ENCODE results near the gene DCAF17.

The DCAF17 gene

DNA sequence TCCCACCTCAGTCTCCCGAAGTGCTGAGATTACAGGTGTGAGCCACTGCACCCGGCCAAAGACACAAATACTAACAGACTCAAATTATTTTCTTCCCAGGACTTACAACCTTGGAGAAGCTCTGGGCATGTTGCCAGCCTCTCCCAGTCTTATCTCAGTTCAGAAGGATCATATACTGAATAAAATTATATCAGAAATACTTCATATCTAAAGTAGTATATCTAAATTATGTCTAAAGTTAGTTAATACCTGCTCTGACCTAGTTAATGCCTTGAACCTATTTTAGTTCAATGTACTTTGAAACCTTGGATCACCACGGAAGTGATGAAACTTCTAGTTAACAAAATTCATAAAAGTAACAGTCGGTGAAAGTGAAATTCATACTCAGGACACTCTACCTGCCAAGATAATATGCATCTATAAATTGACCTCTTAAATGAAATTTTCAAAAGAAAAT is 53.8 kb downstream of the DCAF17 start:
- Histone ChIP-seq H2BK15ac (ENCODE audit: low read length) (no peak overlapping the region), H2AFZ (ENCODE audit: low read length) (no peak overlapping the region), H2AK5ac (ENCODE audit: low read depth, low read length) (no peak overlapping the region), H3K4me2 (ENCODE audit: insufficient read depth, low read length, poor library complexity, severe bottlenecking) (no peak overlapping the region), H2BK5ac (ENCODE audit: low read length) (no peak overlapping the region), H3K79me1 (ENCODE audit: low read depth, low read length) (no peaks in the 10 kb centered on the region), H3K4ac (ENCODE audit: low read length) (no peak overlapping the region), H3K23ac (ENCODE audit: low read depth, low read length, poor library complexity) (no peak overlapping the region), H3K4me1 (ENCODE audit: control insufficient read depth in 2 of 2, insufficient read depth in 1 of 2, low read depth in 1 of 2, low read length in 2 of 2) (peaks cover 0 to 9% of the 10 kb centered on the region in 2 donors), H3K27me3 (ENCODE audit: control insufficient read depth in 3 of 3, insufficient read depth in 3 of 3, low read depth in 1 of 3, low read length in 3 of 3) (no peaks in the 10 kb centered on the region), H3K14ac (ENCODE audit: low read length) (no peak overlapping the region), H3K9me3 (replicated peaks in 1 of 2; ENCODE audit: control insufficient read depth in 2 of 2, insufficient read depth in 1 of 2, low read depth in 1 of 2, low read length in 2 of 2) (no peaks in the 10 kb centered on the region), H3K36me3 (replicated peaks in 1 of 2; ENCODE audit: control insufficient read depth in 2 of 2, insufficient read depth in 2 of 2, low read length in 2 of 2) (peaks cover 2 to 23% of the 10 kb centered on the region in 2 donors), H4K8ac (ENCODE audit: low read depth, low read length) (no peak overlapping the region), H3K18ac (ENCODE audit: low read length) (no peak overlapping the region), H2BK12ac (ENCODE audit: low read length) (no peak overlapping the region), H4K91ac (ENCODE audit: low read depth, low read length, poor library complexity) (no peak overlapping the region), H2BK120ac (ENCODE audit: low read depth, low read length) (no peak overlapping the region), H3K27ac (replicated peaks; ENCODE audit: low read length) (no peak overlapping the region), H3K9ac (ENCODE audit: low read depth, low read length, poor library complexity) (no peak overlapping the region), H3K4me3 (ENCODE audit: low read length in 2 of 2) (no peak overlapping the region)
- no peak for DNase-seq (ENCODE audit: low spot score)
- no CpG with 5 or more reads among the region's 4 CpGs for WGBS, 2 donors (ENCODE audit: extremely low coverage in 2 of 2, insufficient read length in 2 of 2, insufficient replicate concordance in 1 of 2)

DNA sequence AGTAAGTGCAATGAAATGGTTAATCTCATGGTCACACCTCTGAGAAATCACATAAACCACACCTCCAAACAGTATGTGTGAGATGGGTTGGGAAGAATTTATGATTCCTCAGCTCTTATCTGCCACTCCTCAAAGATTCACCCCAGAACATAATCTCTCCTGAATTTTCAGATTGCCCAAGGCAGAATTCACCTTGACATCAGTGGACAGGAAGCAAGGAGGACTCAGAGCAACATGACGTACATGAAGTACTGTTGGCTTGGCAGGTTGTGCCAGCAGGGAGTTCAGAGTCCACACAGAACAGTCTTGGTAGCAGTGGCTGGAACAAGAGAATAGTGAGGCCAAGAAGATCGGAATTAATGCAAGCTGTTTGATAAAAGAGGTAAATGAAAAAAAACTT is 56.6 kb downstream of the DCAF17 start:
- H3K18ac ChIP-seq (ENCODE audit: low read length), result no peak overlapping the region
- H4K8ac ChIP-seq (ENCODE audit: low read depth, low read length), result no peak overlapping the region
- H2AK5ac ChIP-seq (ENCODE audit: low read depth, low read length), result no peak overlapping the region
- no peak overlapping the region for H2BK15ac ChIP-seq (ENCODE audit: low read length)
- H3K36me3 ChIP-seq (replicated peaks in 1 of 2; ENCODE audit: control insufficient read depth in 2 of 2, insufficient read depth in 2 of 2, low read length in 2 of 2), result peaks cover 2 to 3% of the 10 kb centered on the region in 2 donors
- no peak overlapping the region for H2BK120ac ChIP-seq (ENCODE audit: low read depth, low read length)
- H3K27me3 ChIP-seq (ENCODE audit: control insufficient read depth in 3 of 3, insufficient read depth in 3 of 3, low read depth in 1 of 3, low read length in 3 of 3), result no peaks in the 10 kb centered on the region
- peaks cover 0 to 4% of the 10 kb centered on the region in 2 donors for H3K4me1 ChIP-seq (ENCODE audit: control insufficient read depth in 2 of 2, insufficient read depth in 1 of 2, low read depth in 1 of 2, low read length in 2 of 2)
- no peak overlapping the region for H2BK12ac ChIP-seq (ENCODE audit: low read length)
- no CpG with 5 or more reads among the region's 2 CpGs for WGBS, 2 donors (ENCODE audit: extremely low coverage in 2 of 2, insufficient read length in 2 of 2, insufficient replicate concordance in 1 of 2)
- no peaks in the 10 kb centered on the region for H3K9me3 ChIP-seq (replicated peaks in 1 of 2; ENCODE audit: control insufficient read depth in 2 of 2, insufficient read depth in 1 of 2, low read depth in 1 of 2, low read length in 2 of 2)
- no peak overlapping the region for H3K14ac ChIP-seq (ENCODE audit: low read length)
- no peak overlapping the region for H2AFZ ChIP-seq (ENCODE audit: low read length)
- no peaks in the 10 kb centered on the region for H3K79me1 ChIP-seq (ENCODE audit: low read depth, low read length)
- no peak overlapping the region for H3K9ac ChIP-seq (ENCODE audit: low read depth, low read length, poor library complexity)
- no peak overlapping the region for H4K91ac ChIP-seq (ENCODE audit: low read depth, low read length, poor library complexity)
- no peak overlapping the region for H3K27ac ChIP-seq (replicated peaks; ENCODE audit: low read length)
- H3K4me2 ChIP-seq (ENCODE audit: insufficient read depth, low read length, poor library complexity, severe bottlenecking), result no peak overlapping the region
- H3K4me3 ChIP-seq (ENCODE audit: low read length in 2 of 2), result no peak overlapping the region
- no peak overlapping the region for H3K4ac ChIP-seq (ENCODE audit: low read length)
- H2BK5ac ChIP-seq (ENCODE audit: low read length), result no peak overlapping the region
- H3K23ac ChIP-seq (ENCODE audit: low read depth, low read length, poor library complexity), result no peak overlapping the region
- no peak for DNase-seq (ENCODE audit: low spot score)

DNA sequence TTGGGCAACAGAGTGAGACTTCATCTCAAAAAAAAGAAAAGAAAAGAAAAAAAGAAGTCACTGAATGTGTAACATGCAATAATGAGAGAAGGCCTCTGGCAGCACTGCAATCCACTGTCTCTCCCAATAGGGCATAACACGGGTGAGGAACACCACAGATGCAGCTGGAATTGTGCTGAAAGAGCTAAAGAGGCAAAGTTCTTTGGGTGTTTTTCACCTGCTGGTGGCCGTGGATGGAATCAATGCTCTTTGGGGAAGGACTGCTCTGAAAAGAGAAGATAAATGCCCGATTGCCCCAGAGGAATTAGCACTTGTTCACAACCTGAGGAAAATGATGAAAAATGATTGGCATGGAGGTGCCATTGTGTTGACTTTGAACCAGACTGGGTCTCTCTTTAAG is 57.3 kb downstream of the DCAF17 start:
- no CpG with 5 or more reads among the region's 3 CpGs for WGBS, 2 donors (ENCODE audit: extremely low coverage in 2 of 2, insufficient read length in 2 of 2, insufficient replicate concordance in 1 of 2)
- H3K4me3 ChIP-seq (ENCODE audit: low read length in 2 of 2), result no peak overlapping the region
- H3K4ac ChIP-seq (ENCODE audit: low read length), result no peak overlapping the region
- no peaks in the 10 kb centered on the region for H3K79me1 ChIP-seq (ENCODE audit: low read depth, low read length)
- H2BK12ac ChIP-seq (ENCODE audit: low read length), result no peak overlapping the region
- no peak overlapping the region for H4K91ac ChIP-seq (ENCODE audit: low read depth, low read length, poor library complexity)
- no peak for DNase-seq (ENCODE audit: low spot score)
- no peaks in the 10 kb centered on the region for H3K27me3 ChIP-seq (ENCODE audit: control insufficient read depth in 3 of 3, insufficient read depth in 3 of 3, low read depth in 1 of 3, low read length in 3 of 3)
- H2AK5ac ChIP-seq (ENCODE audit: low read depth, low read length), result no peak overlapping the region
- no peak overlapping the region for H2BK120ac ChIP-seq (ENCODE audit: low read depth, low read length)
- no peak overlapping the region for H2BK15ac ChIP-seq (ENCODE audit: low read length)
- H3K18ac ChIP-seq (ENCODE audit: low read length), result no peak overlapping the region
- no peak overlapping the region for H3K23ac ChIP-seq (ENCODE audit: low read depth, low read length, poor library complexity)
- H2BK5ac ChIP-seq (ENCODE audit: low read length), result no peak overlapping the region
- H3K9me3 ChIP-seq (replicated peaks in 1 of 2; ENCODE audit: control insufficient read depth in 2 of 2, insufficient read depth in 1 of 2, low read depth in 1 of 2, low read length in 2 of 2), result no peaks in the 10 kb centered on the region
- peaks cover 0 to 2% of the 10 kb centered on the region in 2 donors for H3K36me3 ChIP-seq (replicated peaks in 1 of 2; ENCODE audit: control insufficient read depth in 2 of 2, insufficient read depth in 2 of 2, low read length in 2 of 2)
- H3K27ac ChIP-seq (replicated peaks; ENCODE audit: low read length), result no peak overlapping the region
- peaks cover 0 to 4% of the 10 kb centered on the region in 2 donors for H3K4me1 ChIP-seq (ENCODE audit: control insufficient read depth in 2 of 2, insufficient read depth in 1 of 2, low read depth in 1 of 2, low read length in 2 of 2)
- H3K14ac ChIP-seq (ENCODE audit: low read length), result no peak overlapping the region
- no peak overlapping the region for H4K8ac ChIP-seq (ENCODE audit: low read depth, low read length)
- H3K9ac ChIP-seq (ENCODE audit: low read depth, low read length, poor library complexity), result no peak overlapping the region
- H3K4me2 ChIP-seq (ENCODE audit: insufficient read depth, low read length, poor library complexity, severe bottlenecking), result no peak overlapping the region
- H2AFZ ChIP-seq (ENCODE audit: low read length), result no peak overlapping the region

GRCh38 chr2:171492664-171493063 is 58.6 kb downstream of the DCAF17 start:
- DNase-seq (ENCODE audit: low spot score), result no peak

More at GRCh38 chr2:171492664-171493063, 58.6 kb downstream of the DCAF17 start:
- no peak overlapping the region for H2AFZ ChIP-seq (ENCODE audit: low read length)
- H3K36me3 ChIP-seq (replicated peaks in 1 of 2; ENCODE audit: control insufficient read depth in 2 of 2, insufficient read depth in 2 of 2, low read length in 2 of 2), result peaks cover 0 to 2% of the 10 kb centered on the region in 2 donors
- H4K91ac ChIP-seq (ENCODE audit: low read depth, low read length, poor library complexity), result no peak overlapping the region
- no peak overlapping the region for H4K8ac ChIP-seq (ENCODE audit: low read depth, low read length)
- no peak overlapping the region for H2BK5ac ChIP-seq (ENCODE audit: low read length)
- H3K9ac ChIP-seq (ENCODE audit: low read depth, low read length, poor library complexity), result no peak overlapping the region
- H3K27ac ChIP-seq (replicated peaks; ENCODE audit: low read length), result no peak overlapping the region
- peaks cover 0 to 4% of the 10 kb centered on the region in 2 donors for H3K4me1 ChIP-seq (ENCODE audit: control insufficient read depth in 2 of 2, insufficient read depth in 1 of 2, low read depth in 1 of 2, low read length in 2 of 2)
- H2AK5ac ChIP-seq (ENCODE audit: low read depth, low read length), result no peak overlapping the region
- H2BK12ac ChIP-seq (ENCODE audit: low read length), result no peak overlapping the region
- H3K4me3 ChIP-seq (ENCODE audit: low read length in 2 of 2), result no peak overlapping the region
- no CpG with 5 or more reads among the region's 6 CpGs for WGBS, 2 donors (ENCODE audit: extremely low coverage in 2 of 2, insufficient read length in 2 of 2, insufficient replicate concordance in 1 of 2)
- no peak overlapping the region for H3K18ac ChIP-seq (ENCODE audit: low read length)
- H3K27me3 ChIP-seq (ENCODE audit: control insufficient read depth in 3 of 3, insufficient read depth in 3 of 3, low read depth in 1 of 3, low read length in 3 of 3), result no peaks in the 10 kb centered on the region
- H3K9me3 ChIP-seq (replicated peaks in 1 of 2; ENCODE audit: control insufficient read depth in 2 of 2, insufficient read depth in 1 of 2, low read depth in 1 of 2, low read length in 2 of 2), result no peaks in the 10 kb centered on the region
- no peak overlapping the region for H3K4me2 ChIP-seq (ENCODE audit: insufficient read depth, low read length, poor library complexity, severe bottlenecking)
- no peak overlapping the region for H3K23ac ChIP-seq (ENCODE audit: low read depth, low read length, poor library complexity)
- H3K79me1 ChIP-seq (ENCODE audit: low read depth, low read length), result no peaks in the 10 kb centered on the region
- H3K4ac ChIP-seq (ENCODE audit: low read length), result no peak overlapping the region
- no peak overlapping the region for H2BK15ac ChIP-seq (ENCODE audit: low read length)
- H2BK120ac ChIP-seq (ENCODE audit: low read depth, low read length), result no peak overlapping the region
- no peak overlapping the region for H3K14ac ChIP-seq (ENCODE audit: low read length)

Measured in neuronal stem cell (in vitro differentiated cells).